Measurements from ENCODE around the gene DAGLA. TPM values are rescaled to one million over a fixed set of nuclear protein-coding genes. Genes with fewer than 3 reads are reported as not detected.

Gene DAGLA
- total and polyA plus RNA-seq, 2 donors (not counting 1 experiment from before 2014, with no cell fraction given) = 0.06 TPM; not detected in 1

- Mint-ChIP-seq H3K27ac (no peak overlapping the region), H3K4me3 (no peak overlapping the region), H3K27me3 (peaks cover 21% of the 10 kb centered on the region), H3K4me1 (no peaks in the 10 kb centered on the region), H3K9me3 (ENCODE audit: insufficient read depth) (no peaks in the 10 kb centered on the region)
- WGBS (ENCODE audit: insufficient coverage) = 95% methylated on average over 10 of the region's 11 CpGs
- DNase-seq (no peak), ATAC-seq (ENCODE audit: low read depth) (no peak)
- Histone ChIP-seq H3K27ac (ENCODE audit: low read length in 2 of 2) (no peak overlapping the region), H4K20me1 (ENCODE audit: control insufficient read depth, insufficient read depth, low read length, poor library complexity, severe bottlenecking) (no peaks in the 10 kb centered on the region), H3K9me3 (ENCODE audit: control extremely low read depth in 1 of 3, control insufficient read depth in 2 of 3, insufficient read depth in 1 of 3, low read length in 2 of 3) (peaks cover 0 to 5% (median 0%) of the 10 kb centered on the region in 3 donors), H3K36me3 (replicated peaks in 1 of 2; ENCODE audit: control extremely low read depth in 1 of 2, control insufficient read depth in 1 of 2, extremely low read depth in 1 of 2, insufficient read depth in 2 of 2, low read length in 1 of 2) (no peaks in the 10 kb centered on the region), H3K79me2 (ENCODE audit: control insufficient read depth, insufficient read depth, low read length) (no peaks in the 10 kb centered on the region), H3K4me3 (ENCODE audit: control extremely low read depth in 1 of 5, extremely low read depth in 1 of 5, insufficient read depth in 1 of 5, low read depth in 2 of 5, low read length in 4 of 5) (no peak overlapping the region), H3K27me3 (replicated peaks in 1 of 4; ENCODE audit: control extremely low read depth in 1 of 4, control insufficient read depth in 3 of 4, insufficient read depth in 4 of 4, low read length in 3 of 4) (peaks cover 0 to 19% (median 3%) of the 10 kb centered on the region in 4 experiments), H3K9ac (ENCODE audit: low read length) (no peak overlapping the region), H3K4me2 (replicated peaks; ENCODE audit: low read depth, low read length, poor library complexity, severe bottlenecking) (no peak overlapping the region), H2AFZ (ENCODE audit: insufficient read depth, low read depth, low read length, poor library complexity, severe bottlenecking) (no peak overlapping the region), H3K4me1 (ENCODE audit: control insufficient read depth in 2 of 2, insufficient read depth in 2 of 2, low read length in 2 of 2) (peaks cover 0 to 4% of the 10 kb centered on the region in 2 donors)
- TF ChIP-seq CTCF (IDR thresholded peaks at IDR 0.05) (no peak), EZH2 (IDR thresholded peaks at IDR 0.05; ENCODE audit: borderline replicate concordance, insufficient read depth, low read depth, low read length, poor library complexity, severe bottlenecking) (no peak)
- ChIA-PET CTCF (no interaction called here), POLR2A (no interaction called here)
- intact Hi-C loops (cut with micrococcal nuclease) = no loop called here
Measured at GRCh38 chr11:61687420-61687819, 7.2 kb downstream of the DAGLA start.

GRCh38 chr11:61688365-61689163, 8.4 kb downstream of the DAGLA start:
- ATAC-seq (ENCODE audit: low read depth) (no peak), DNase-seq (no peak)
- Mint-ChIP-seq H3K9me3 (ENCODE audit: insufficient read depth) (no peaks in the 10 kb centered on the region), H3K27ac (no peak overlapping the region), H3K4me3 (no peak overlapping the region), H3K27me3 (peaks cover 21% of the 10 kb centered on the region), H3K4me1 (no peaks in the 10 kb centered on the region)
- H3K4me2 ChIP-seq (replicated peaks; ENCODE audit: low read depth, low read length, poor library complexity, severe bottlenecking) = no peak overlapping the region
- no peaks in the 10 kb centered on the region for H4K20me1 ChIP-seq (ENCODE audit: control insufficient read depth, insufficient read depth, low read length, poor library complexity, severe bottlenecking)
- H3K27me3 ChIP-seq (replicated peaks in 1 of 4; ENCODE audit: control extremely low read depth in 1 of 4, control insufficient read depth in 3 of 4, insufficient read depth in 4 of 4, low read length in 3 of 4) = peaks cover 0 to 17% (median 3%) of the 10 kb centered on the region in 4 experiments
- ChIA-PET CTCF (no interaction called here), POLR2A (no interaction called here)
- no peaks in the 10 kb centered on the region for H3K9me3 ChIP-seq (ENCODE audit: control extremely low read depth in 1 of 3, control insufficient read depth in 2 of 3, insufficient read depth in 1 of 3, low read length in 2 of 3)
- peaks cover 0 to 4% of the 10 kb centered on the region in 2 donors for H3K4me1 ChIP-seq (ENCODE audit: control insufficient read depth in 2 of 2, insufficient read depth in 2 of 2, low read length in 2 of 2)
- no peak overlapping the region for H2AFZ ChIP-seq (ENCODE audit: insufficient read depth, low read depth, low read length, poor library complexity, severe bottlenecking)
- no peak overlapping the region for H3K9ac ChIP-seq (ENCODE audit: low read length)
- no peaks in the 10 kb centered on the region for H3K79me2 ChIP-seq (ENCODE audit: control insufficient read depth, insufficient read depth, low read length)
- H3K36me3 ChIP-seq (replicated peaks in 1 of 2; ENCODE audit: control extremely low read depth in 1 of 2, control insufficient read depth in 1 of 2, extremely low read depth in 1 of 2, insufficient read depth in 2 of 2, low read length in 1 of 2) = no peaks in the 10 kb centered on the region
- no peak overlapping the region for H3K27ac ChIP-seq (ENCODE audit: low read length in 2 of 2)
- H3K4me3 ChIP-seq (ENCODE audit: control extremely low read depth in 1 of 5, extremely low read depth in 1 of 5, insufficient read depth in 1 of 5, low read depth in 2 of 5, low read length in 4 of 5) = no peak overlapping the region
- WGBS (ENCODE audit: insufficient coverage) = 84% methylated on average over 13 of the region's 19 CpGs
- TF ChIP-seq CTCF (IDR thresholded peaks at IDR 0.05) = no peak
- no peak for TF ChIP-seq EZH2 (IDR thresholded peaks at IDR 0.05; ENCODE audit: borderline replicate concordance, insufficient read depth, low read depth, low read length, poor library complexity, severe bottlenecking)
- intact Hi-C loops (cut with micrococcal nuclease) = no loop called here
